Thyroid gland (tissue), 4 donors: ENCODE data around the gene CTIF. TPM values are rescaled to one million over a fixed set of nuclear protein-coding genes. Genes with fewer than 3 reads are reported as not detected.

Experiments used
- DNase-seq, 2 donors: peaks; one replicate each; pipeline ENCODE4 v3.0.0-alpha.2; 2019
- H3K27ac ChIP-seq, 3 donors: fragments of 200-600 bp; sonication (generic); 1 replicate in 2 of 3; 2 replicates in 1 of 3; pipeline ENCODE4 v1.5.1; 2016 to 2019; ENCODE audit warnings: mild to moderate bottlenecking in 1 of 3, moderate library complexity in 1 of 3
- H3K27me3 ChIP-seq: fragments of 200-600 bp; sonication (generic); one replicate; pipeline ENCODE4 v1.5.1; 2019
- H3K36me3 ChIP-seq, 2 donors: fragments of 200-600 bp; sonication (generic); one replicate each; pipeline ENCODE4 v1.5.1; 2016 to 2019
- H3K4me1 ChIP-seq, 2 donors: fragments of 200-600 bp; sonication (generic); one replicate each; pipeline ENCODE4 v1.5.1; 2017 to 2019
- H3K4me3 ChIP-seq, 3 donors: fragments of 200-600 bp; sonication (generic); replicated peaks in 1 of 3; 1 replicate in 2 of 3; 2 replicates in 1 of 3; pipeline ENCODE4 v1.5.1; 2016; ENCODE audit warnings: mild to moderate bottlenecking in 1 of 3
- H3K9me3 ChIP-seq: fragments of 200-600 bp; sonication (generic); one replicate; pipeline ENCODE4 v1.5.1; 2017
- POLR2A ChIP-seq, 2 donors: fragments of 450-650 bp; IDR thresholded peaks; one replicate each; pipeline ENCODE4 v1.6.1; 2017; ENCODE audit warnings: antibody characterized with exemption in 2 of 2, mild to moderate bottlenecking in 2 of 2, moderate library complexity in 1 of 2
- WGBS, 2 donors: methylation state at CpG; one replicate each; pipeline ENCODE4 v1.1.5; 2017; 5-methylcytosine and 5-hydroxymethylcytosine counted together
- intact Hi-C: fragments of 100-400 bp; cut with DNase I; formaldehyde crosslinking; loops from one replicate; pipeline ENCODE4 v1.15.1; 2023
- total RNA-seq, 4 donors: library from RNA; depleted of rRNA; stranded (reverse); fragments of >200 nt; gene quantifications; one replicate each; pipeline ENCODE4 v1.2.3, GENCODE V29; 2016
- TF ChIP-seq, protein P1 (sequence below), 6 experiments: fragments of 200-600 bp in 3 of 6; fragments of 450-650 bp in 3 of 6; sonication (generic) in 3 of 6; IDR thresholded peaks; one replicate each; pipeline ENCODE4 v1.5.1; 2016 to 2019; ENCODE audit warnings: antibody characterized with exemption in 6 of 6, mild to moderate bottlenecking in 2 of 6, inconsistent platforms in 1 of 6, moderate library complexity in 1 of 6

CTIF gene
- total RNA-seq, 4 donors from 2014 or later, result 18.7 to 29.8 (median 23.6) TPM

DNA sequence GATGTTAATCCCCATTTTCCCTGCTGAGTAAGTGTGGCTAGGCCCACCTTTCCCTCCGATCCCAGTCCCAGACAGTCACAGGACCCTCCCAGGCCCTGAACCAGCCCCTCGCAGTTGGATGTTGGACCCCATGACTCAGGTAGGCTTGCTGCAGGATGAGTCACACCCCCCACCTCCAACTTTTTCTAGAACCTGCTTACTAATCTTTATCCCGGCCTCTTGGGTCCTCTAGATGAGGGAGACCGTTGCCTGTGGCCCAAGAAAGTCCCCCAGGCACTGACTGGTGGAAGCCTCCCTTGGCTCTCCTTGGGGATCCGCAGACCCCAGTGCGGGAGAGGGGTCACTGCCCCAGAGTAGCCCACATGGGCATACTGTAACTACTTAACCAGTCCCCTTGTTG lies 313.5 kb downstream of the CTIF start:
- no peak overlapping the region for H3K4me3 ChIP-seq
- peaks cover 0 to 15% of the 10 kb centered on the region in 2 donors for H3K4me1 ChIP-seq
- TF ChIP-seq, protein P1, sequence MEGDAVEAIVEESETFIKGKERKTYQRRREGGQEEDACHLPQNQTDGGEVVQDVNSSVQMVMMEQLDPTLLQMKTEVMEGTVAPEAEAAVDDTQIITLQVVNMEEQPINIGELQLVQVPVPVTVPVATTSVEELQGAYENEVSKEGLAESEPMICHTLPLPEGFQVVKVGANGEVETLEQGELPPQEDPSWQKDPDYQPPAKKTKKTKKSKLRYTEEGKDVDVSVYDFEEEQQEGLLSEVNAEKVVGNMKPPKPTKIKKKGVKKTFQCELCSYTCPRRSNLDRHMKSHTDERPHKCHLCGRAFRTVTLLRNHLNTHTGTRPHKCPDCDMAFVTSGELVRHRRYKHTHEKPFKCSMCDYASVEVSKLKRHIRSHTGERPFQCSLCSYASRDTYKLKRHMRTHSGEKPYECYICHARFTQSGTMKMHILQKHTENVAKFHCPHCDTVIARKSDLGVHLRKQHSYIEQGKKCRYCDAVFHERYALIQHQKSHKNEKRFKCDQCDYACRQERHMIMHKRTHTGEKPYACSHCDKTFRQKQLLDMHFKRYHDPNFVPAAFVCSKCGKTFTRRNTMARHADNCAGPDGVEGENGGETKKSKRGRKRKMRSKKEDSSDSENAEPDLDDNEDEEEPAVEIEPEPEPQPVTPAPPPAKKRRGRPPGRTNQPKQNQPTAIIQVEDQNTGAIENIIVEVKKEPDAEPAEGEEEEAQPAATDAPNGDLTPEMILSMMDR (IDR thresholded peaks at IDR 0.05), result no peak
- TF ChIP-seq POLR2A (IDR thresholded peaks at IDR 0.05), result no peak
- intact Hi-C loops, result loop anchor here (10.0 kb wide), 1 partner anchor 167 kb away; no protein-coding TSS in a partner anchor
- no peak for DNase-seq
- H3K9me3 ChIP-seq, result no peaks in the 10 kb centered on the region
- no peaks in the 10 kb centered on the region for H3K27me3 ChIP-seq
- no peaks in the 10 kb centered on the region for H3K36me3 ChIP-seq
- 92 to 98% methylated on average over 6 of the region's 6 CpGs for WGBS, 2 donors
- no peak overlapping the region for H3K27ac ChIP-seq

DNA sequence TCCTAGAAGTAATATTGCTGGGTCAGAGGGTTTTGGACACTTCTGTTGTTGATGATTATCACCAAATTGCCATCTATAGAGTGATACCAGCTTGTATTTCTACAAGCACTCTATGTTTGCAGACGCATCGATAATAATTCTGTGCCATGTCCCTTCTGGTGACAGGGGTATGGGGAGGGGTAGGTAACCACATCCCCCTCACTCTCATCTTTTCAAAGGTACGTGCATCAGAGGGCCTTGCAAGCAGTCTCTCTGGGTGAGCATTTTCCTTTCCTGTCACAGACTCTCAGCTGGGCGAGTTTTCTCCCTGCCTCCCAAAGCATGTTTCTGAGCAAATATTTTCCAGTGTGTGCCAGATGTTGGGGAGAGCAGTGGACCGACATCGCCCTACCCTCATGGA lies 314.0 kb downstream of the CTIF start:
- no peaks in the 10 kb centered on the region for H3K9me3 ChIP-seq
- no peaks in the 10 kb centered on the region for H3K27me3 ChIP-seq
- DNase-seq, result no peak
- no peak overlapping the region for H3K4me3 ChIP-seq
- H3K4me1 ChIP-seq, result peaks cover 0 to 15% of the 10 kb centered on the region in 2 donors
- TF ChIP-seq POLR2A (IDR thresholded peaks at IDR 0.05), result no peak
- TF ChIP-seq, protein P1 (IDR thresholded peaks at IDR 0.05), result no peak
- 85 to 98% methylated on average over 6 of the region's 6 CpGs for WGBS, 2 donors
- H3K36me3 ChIP-seq, result no peaks in the 10 kb centered on the region
- H3K27ac ChIP-seq, result no peak overlapping the region
- intact Hi-C loops, result loop anchor here (10.0 kb wide), 1 partner anchor 168 kb away; no protein-coding TSS in a partner anchor

DNA sequence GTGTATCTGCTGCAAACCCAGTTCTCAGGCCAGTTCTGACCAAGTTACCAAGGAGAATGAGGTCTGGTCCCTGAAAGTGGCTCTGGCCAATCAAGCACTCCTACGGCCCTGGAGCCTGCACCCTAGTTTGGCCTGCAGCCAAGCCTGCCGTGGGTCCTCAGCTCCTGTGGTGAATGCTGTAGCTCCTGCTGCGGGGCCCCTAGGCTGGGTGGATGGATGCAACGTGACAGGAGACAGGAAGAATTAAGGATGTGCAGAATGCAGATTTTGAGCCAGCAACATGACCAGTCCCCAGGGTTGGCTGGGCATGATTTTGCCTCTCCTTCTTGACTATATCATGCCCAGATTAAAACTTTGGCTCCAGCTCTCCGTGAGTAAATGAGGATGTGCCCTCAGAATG lies 314.8 kb downstream of the CTIF start:
- intact Hi-C loops, result loop anchor here (10.0 kb wide), 1 partner anchor 169 kb away; no protein-coding TSS in a partner anchor
- H3K9me3 ChIP-seq, result no peaks in the 10 kb centered on the region
- 69 to 73% methylated on average over 5 of the region's 5 CpGs for whole genome bisulfite sequencing, 2 donors
- DNase-seq, result no peak
- H3K27ac ChIP-seq, result no peak overlapping the region
- TF ChIP-seq, protein P1 (IDR thresholded peaks at IDR 0.05), result no peak
- no peak for TF ChIP-seq POLR2A (IDR thresholded peaks at IDR 0.05)
- no peaks in the 10 kb centered on the region for H3K36me3 ChIP-seq
- peaks cover 0 to 15% of the 10 kb centered on the region in 2 donors for H3K4me1 ChIP-seq
- no peaks in the 10 kb centered on the region for H3K27me3 ChIP-seq
- H3K4me3 ChIP-seq, result no peak overlapping the region

DNA sequence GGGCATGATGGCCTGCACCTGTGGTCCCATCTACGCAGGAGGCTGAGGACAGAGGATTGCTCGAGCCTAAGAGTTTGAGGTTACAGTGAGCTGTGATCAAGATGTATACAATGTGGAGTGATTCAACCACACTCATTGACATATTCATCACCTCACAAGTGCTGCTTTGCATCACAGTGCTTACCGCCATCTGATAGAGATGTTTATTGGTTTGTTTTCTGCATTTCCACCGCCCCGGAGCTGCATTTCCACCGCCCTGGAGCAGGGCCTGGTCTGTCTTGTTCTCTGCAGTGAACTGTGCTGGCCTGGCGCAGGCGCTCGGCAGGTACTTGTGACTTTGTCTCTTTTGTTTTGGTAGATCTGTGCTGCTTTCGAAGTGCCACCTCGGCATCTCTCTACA lies 315.9 kb downstream of the CTIF start:
- TF ChIP-seq, protein P1 (IDR thresholded peaks at IDR 0.05), result no peak
- no peak for TF ChIP-seq POLR2A (IDR thresholded peaks at IDR 0.05)

GRCh38 chr18:48855422-48856377 lies 316.9 kb downstream of the CTIF start:
- Histone ChIP-seq H3K4me1 (peaks cover 0 to 11% of the 10 kb centered on the region in 2 donors), H3K27ac (no peak overlapping the region), H3K4me3 (no peak overlapping the region), H3K9me3 (no peaks in the 10 kb centered on the region), H3K27me3 (no peaks in the 10 kb centered on the region), H3K36me3 (no peaks in the 10 kb centered on the region)
- intact Hi-C loops, result loop anchor here (10.0 kb wide), 1 partner anchor 171 kb away; no protein-coding TSS in a partner anchor
- TF ChIP-seq POLR2A (IDR thresholded peaks at IDR 0.05), result no peak
- TF ChIP-seq, protein P1 (IDR thresholded peaks at IDR 0.05), result no peak
- DNase-seq, result no peak
- WGBS, 2 donors, result 81 to 87% methylated on average over 18 of the region's 18 CpGs

More for the DNA sequence above, 315.9 kb downstream of the CTIF start:
- no peak for DNase-seq
- intact Hi-C loops, result loop anchor here (10.0 kb wide), 1 partner anchor 170 kb away; no protein-coding TSS in a partner anchor
- Histone ChIP-seq H3K9me3 (no peaks in the 10 kb centered on the region), H3K4me1 (peaks cover 0 to 15% of the 10 kb centered on the region in 2 donors), H3K4me3 (no peak overlapping the region), H3K27ac (no peak overlapping the region), H3K27me3 (no peaks in the 10 kb centered on the region), H3K36me3 (no peaks in the 10 kb centered on the region)
- WGBS, 2 donors, result 92 to 94% methylated on average over 11 of the region's 11 CpGs
